Vagina (tissue), 2 donors: ENCODE measurements around the gene PEX1. TPM values are rescaled to one million over a fixed set of nuclear protein-coding genes. Genes with fewer than 3 reads are reported as not detected.

Experiments
- DNase-seq, 2 donors: peaks; one replicate each; pipeline ENCODE4 v3.0.0-alpha.2; 2017; ENCODE audit errors: extremely low spot score in 2 of 2
- H3K27ac ChIP-seq: fragments of 200-600 bp; sonication (generic); one replicate; pipeline ENCODE4 v1.5.1; 2019
- H3K27me3 ChIP-seq: fragments of 200-600 bp; sonication (generic); one replicate; pipeline ENCODE4 v1.5.1; 2019
- H3K36me3 ChIP-seq, 2 donors: fragments of 200-600 bp; sonication (generic); one replicate each; pipeline ENCODE4 v1.5.1; 2017 to 2019
- H3K4me1 ChIP-seq: fragments of 200-600 bp; sonication (generic); one replicate; pipeline ENCODE4 v1.5.1; 2019
- H3K4me3 ChIP-seq, 2 donors: fragments of 200-600 bp; sonication (generic); 1 replicate in 1 of 2; 2 replicates in 1 of 2; pipeline ENCODE4 v1.5.1; 2016 to 2019
- H3K9me3 ChIP-seq: fragments of 200-600 bp; sonication (generic); one replicate; pipeline ENCODE4 v1.5.1; 2019
- POLR2A ChIP-seq, 2 donors: fragments of 450-650 bp; IDR thresholded peaks; one replicate each; pipeline ENCODE4 v1.6.1; 2017; ENCODE audit warnings: antibody characterized with exemption in 2 of 2, mild to moderate bottlenecking in 2 of 2, moderate library complexity in 2 of 2
- POLR2AphosphoS5 ChIP-seq, 2 donors: sonication (generic); formaldehyde crosslinking; IDR thresholded peaks; one replicate each; pipeline ENCODE4 v1.9.0; 2017; ENCODE audit warnings: antibody characterized with exemption in 2 of 2, mild to moderate bottlenecking in 2 of 2, low read depth in 1 of 2; ENCODE audit not compliant: insufficient read depth in 1 of 2
- intact Hi-C: fragments of 100-400 bp; cut with DNase I; formaldehyde crosslinking; loops from one replicate; pipeline ENCODE4 v1.15.1; 2023
- total RNA-seq: library from RNA; depleted of rRNA; stranded (reverse); fragments of >200 nt; gene quantifications from one replicate; pipeline ENCODE4 v1.2.3, GENCODE V29; 2016
- TF ChIP-seq, protein P1 (sequence below), 3 experiments: fragments of 450-650 bp in 2 of 3; fragments of 200-600 bp in 1 of 3; sonication (generic) in 1 of 3; IDR thresholded peaks; one replicate each; pipeline ENCODE4 v1.5.1; 2017 to 2019; ENCODE audit warnings: antibody characterized with exemption in 3 of 3, mild to moderate bottlenecking in 2 of 3, moderate library complexity in 2 of 3

PEX1 gene
- total RNA-seq, 1 donor from 2014 or later, result 20.4 TPM

GRCh38 chr7:92508946-92509345, 19.4 kb downstream of the PEX1 start:
- TF ChIP-seq POLR2AphosphoS5 (IDR thresholded peaks at IDR 0.05; ENCODE audit: insufficient read depth in 1 of 2, low read depth in 1 of 2) (no peak), POLR2A (IDR thresholded peaks at IDR 0.05) (no peak)
- TF ChIP-seq, protein P1, sequence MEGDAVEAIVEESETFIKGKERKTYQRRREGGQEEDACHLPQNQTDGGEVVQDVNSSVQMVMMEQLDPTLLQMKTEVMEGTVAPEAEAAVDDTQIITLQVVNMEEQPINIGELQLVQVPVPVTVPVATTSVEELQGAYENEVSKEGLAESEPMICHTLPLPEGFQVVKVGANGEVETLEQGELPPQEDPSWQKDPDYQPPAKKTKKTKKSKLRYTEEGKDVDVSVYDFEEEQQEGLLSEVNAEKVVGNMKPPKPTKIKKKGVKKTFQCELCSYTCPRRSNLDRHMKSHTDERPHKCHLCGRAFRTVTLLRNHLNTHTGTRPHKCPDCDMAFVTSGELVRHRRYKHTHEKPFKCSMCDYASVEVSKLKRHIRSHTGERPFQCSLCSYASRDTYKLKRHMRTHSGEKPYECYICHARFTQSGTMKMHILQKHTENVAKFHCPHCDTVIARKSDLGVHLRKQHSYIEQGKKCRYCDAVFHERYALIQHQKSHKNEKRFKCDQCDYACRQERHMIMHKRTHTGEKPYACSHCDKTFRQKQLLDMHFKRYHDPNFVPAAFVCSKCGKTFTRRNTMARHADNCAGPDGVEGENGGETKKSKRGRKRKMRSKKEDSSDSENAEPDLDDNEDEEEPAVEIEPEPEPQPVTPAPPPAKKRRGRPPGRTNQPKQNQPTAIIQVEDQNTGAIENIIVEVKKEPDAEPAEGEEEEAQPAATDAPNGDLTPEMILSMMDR (IDR thresholded peaks at IDR 0.05), result no peak
- no peaks in the 10 kb centered on the region for H3K4me1 ChIP-seq
- DNase-seq, result no peak
- no peaks in the 10 kb centered on the region for H3K27me3 ChIP-seq
- intact Hi-C loops, result no loop called here
- no peak overlapping the region for H3K4me3 ChIP-seq
- H3K36me3 ChIP-seq, result peaks cover 0 to 12% of the 10 kb centered on the region in 2 donors
- H3K9me3 ChIP-seq, result no peaks in the 10 kb centered on the region
- H3K27ac ChIP-seq, result no peak overlapping the region

GRCh38 chr7:92506363-92506762, 22.0 kb downstream of the PEX1 start:
- H3K27me3 ChIP-seq, result no peaks in the 10 kb centered on the region
- no peak overlapping the region for H3K4me3 ChIP-seq
- peaks cover 0 to 15% of the 10 kb centered on the region in 2 donors for H3K36me3 ChIP-seq
- H3K27ac ChIP-seq, result no peak overlapping the region
- H3K4me1 ChIP-seq, result no peaks in the 10 kb centered on the region
- intact Hi-C loops, result no loop called here
- no peak for TF ChIP-seq POLR2A (IDR thresholded peaks at IDR 0.05)
- no peak for TF ChIP-seq POLR2AphosphoS5 (IDR thresholded peaks at IDR 0.05; ENCODE audit: insufficient read depth in 1 of 2, low read depth in 1 of 2)
- TF ChIP-seq, protein P1 (IDR thresholded peaks at IDR 0.05), result no peak
- DNase-seq, result no peak
- H3K9me3 ChIP-seq, result no peaks in the 10 kb centered on the region

- DNase-seq, result no peak
- H3K4me3 ChIP-seq, result no peak overlapping the region
- TF ChIP-seq POLR2AphosphoS5 (IDR thresholded peaks at IDR 0.05; ENCODE audit: insufficient read depth in 1 of 2, low read depth in 1 of 2) (no peak), POLR2A (IDR thresholded peaks at IDR 0.05) (no peak)
- TF ChIP-seq, protein P1 (IDR thresholded peaks at IDR 0.05), result no peak
- intact Hi-C loops, result no loop called here
- H3K27me3 ChIP-seq, result no peaks in the 10 kb centered on the region
- H3K36me3 ChIP-seq, result peaks cover 0 to 33% of the 10 kb centered on the region in 2 donors
- H3K4me1 ChIP-seq, result no peaks in the 10 kb centered on the region
- no peak overlapping the region for H3K27ac ChIP-seq
- no peaks in the 10 kb centered on the region for H3K9me3 ChIP-seq
Observed at GRCh38 chr7:92504563-92504962, 23.8 kb downstream of the PEX1 start.

GRCh38 chr7:92503767-92504166, 24.6 kb downstream of the PEX1 start:
- H3K36me3 ChIP-seq, result peaks cover 0 to 34% of the 10 kb centered on the region in 2 donors
- no peaks in the 10 kb centered on the region for H3K27me3 ChIP-seq
- no peaks in the 10 kb centered on the region for H3K9me3 ChIP-seq
- H3K4me1 ChIP-seq, result no peaks in the 10 kb centered on the region
- H3K4me3 ChIP-seq, result no peak overlapping the region
- no peak overlapping the region for H3K27ac ChIP-seq
- intact Hi-C loops, result no loop called here
- no peak for DNase-seq
- TF ChIP-seq POLR2AphosphoS5 (IDR thresholded peaks at IDR 0.05; ENCODE audit: insufficient read depth in 1 of 2, low read depth in 1 of 2), result no peak
- TF ChIP-seq, protein P1 (IDR thresholded peaks at IDR 0.05), result no peak
- no peak for TF ChIP-seq POLR2A (IDR thresholded peaks at IDR 0.05)

GRCh38 chr7:92498557-92498956, 29.8 kb downstream of the PEX1 start:
- intact Hi-C loops, result no loop called here
- no peak overlapping the region for H3K4me3 ChIP-seq
- H3K27ac ChIP-seq, result no peak overlapping the region
- TF ChIP-seq POLR2AphosphoS5 (IDR thresholded peaks at IDR 0.05; ENCODE audit: insufficient read depth in 1 of 2, low read depth in 1 of 2) (no peak), POLR2A (IDR thresholded peaks at IDR 0.05) (no peak)
- TF ChIP-seq, protein P1 (IDR thresholded peaks at IDR 0.05), result no peak
- no peak for DNase-seq
- H3K4me1 ChIP-seq, result no peaks in the 10 kb centered on the region
- H3K27me3 ChIP-seq, result no peaks in the 10 kb centered on the region
- no peaks in the 10 kb centered on the region for H3K9me3 ChIP-seq
- H3K36me3 ChIP-seq, result peaks cover 0 to 31% of the 10 kb centered on the region in 2 donors
